Loucy (cell line): ENCODE results near the gene IRX3.

Experiments
- CTCF ChIP-seq: fragments of 200-600 bp; sonication (generic); conservative IDR thresholded peaks from 2 replicates; pipeline ENCODE4 v1.5.1; 2014; ENCODE audit warnings: mild to moderate bottlenecking, antibody characterized with exemption, low read length
- EZH2phosphoT487 ChIP-seq: fragments of 200-600 bp; IDR thresholded peaks from 2 replicates; pipeline ENCODE4 v1.6.1; 2018; ENCODE audit warnings: antibody characterized with exemption, mild to moderate bottlenecking, moderate library complexity, borderline replicate concordance

DNA sequence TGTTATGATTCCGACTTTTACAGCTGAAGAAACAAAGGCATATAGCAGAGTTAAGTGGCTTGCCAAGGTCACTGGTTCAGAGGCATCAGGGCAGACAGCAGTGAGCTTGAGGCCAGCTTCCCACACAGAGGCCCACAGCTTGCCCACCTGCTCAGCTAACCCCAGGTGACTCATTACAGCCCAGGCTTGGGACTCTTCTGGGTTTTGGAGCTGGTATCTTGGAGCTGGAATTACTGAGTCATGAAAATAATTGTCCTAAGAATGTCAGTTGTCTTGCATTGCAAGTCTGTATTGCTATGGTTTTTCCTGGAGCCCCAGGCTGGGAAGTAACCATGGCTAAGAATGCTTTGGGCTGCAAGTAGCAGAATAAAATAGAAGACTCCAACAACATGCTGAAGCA is 32.4 kb upstream of the IRX3 start:
- TF ChIP-seq CTCF = no peak
- no peak for TF ChIP-seq EZH2phosphoT487
